HG02885 (cell line): ENCODE data around the gene NPIPA5.
"Not testable (repeated sequence)": the region's sequence is repeated elsewhere in the genome, so short reads cannot be mapped to it uniquely, and the experiment has no call there.

Experiments used
- ATAC-seq: cut with Tn5 transposase; IDR thresholded peaks from one replicate; pipeline ENCODE4 v1.9.1; 2021; ENCODE audit warnings: mild to moderate bottlenecking; ENCODE audit not compliant: unreplicated experiment, poor library complexity

The NPIPA5 gene

DNA sequence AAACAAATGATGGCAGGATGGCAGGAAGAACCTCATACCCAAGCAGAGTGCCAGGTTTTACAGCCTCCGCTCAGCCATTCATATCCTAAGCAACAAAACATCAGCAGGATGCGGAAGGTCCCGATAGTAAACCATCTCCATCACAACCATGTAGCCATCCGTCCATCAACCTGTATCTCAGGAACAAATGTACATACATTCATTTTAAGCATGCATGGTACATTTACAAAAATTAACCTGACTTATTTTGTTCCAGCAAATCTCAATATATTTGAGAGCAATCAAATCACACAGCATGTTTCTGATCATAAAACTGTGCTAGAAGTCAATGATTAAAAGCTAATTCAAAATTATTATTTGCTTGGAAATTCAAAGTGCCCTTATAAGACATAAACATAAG, at the start of gene NPIPA5:
Gene NPIPA5 (minus strand): TSS at position 101 of the 400 bp plus-strand sequence. CDS start 0 bp downstream, at position 101.
- ATAC-seq, result not testable (repeated sequence)

- no peak for ATAC-seq
Measured at GRCh38 chr16:15427648-15428239, 49.6 kb upstream of the NPIPA5 start.

- no peak for ATAC-seq
Measured at GRCh38 chr16:15426796-15427195, 48.7 kb upstream of the NPIPA5 start.

- ATAC-seq, result no peak
Measured at GRCh38 chr16:15425861-15426260, 47.8 kb upstream of the NPIPA5 start.

DNA sequence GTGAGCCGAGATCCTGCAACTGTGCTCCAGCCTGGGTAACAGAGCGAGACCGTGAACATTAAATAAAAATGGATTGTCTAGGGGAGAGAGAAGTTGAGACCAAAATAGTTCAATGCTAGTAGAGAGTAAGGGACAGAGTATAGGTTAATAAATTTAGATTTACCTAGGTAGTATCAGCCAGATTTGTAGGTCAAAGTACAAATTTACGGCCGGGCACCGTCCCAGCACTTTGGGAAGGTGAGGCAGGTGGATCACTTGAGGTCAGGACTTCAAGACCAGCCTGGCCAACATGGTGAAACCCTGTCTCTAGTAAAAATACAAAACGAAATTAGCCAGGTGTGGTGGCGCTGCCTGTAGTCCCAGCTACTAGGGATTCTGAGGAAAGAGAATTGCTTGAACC, 44.1 kb upstream of the NPIPA5 start:
- no peak for ATAC-seq

GRCh38 chr16:15421696-15422095, 43.6 kb upstream of the NPIPA5 start:
- not testable (repeated sequence) for ATAC-seq

DNA sequence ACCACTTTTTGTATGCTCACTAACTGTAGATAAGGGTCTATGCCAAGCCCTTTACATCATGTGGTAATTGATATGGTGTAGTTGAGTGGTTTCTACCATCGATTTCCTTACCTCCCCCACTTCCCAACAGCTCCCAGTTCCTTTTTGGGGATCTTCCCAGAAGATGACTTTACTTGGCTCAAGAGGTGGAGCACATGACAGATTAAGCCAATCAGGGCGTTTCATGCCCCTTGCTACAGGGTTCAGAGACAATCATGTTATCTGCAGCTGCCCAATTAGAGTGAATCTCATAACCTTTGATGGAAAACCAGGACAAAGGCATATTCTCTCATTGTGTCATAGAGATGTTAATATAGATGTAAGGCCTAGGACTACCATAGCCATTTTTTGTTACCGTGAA, 40.1 kb upstream of the NPIPA5 start:
- no peak for ATAC-seq

- no peak for ATAC-seq
Measured at GRCh38 chr16:15417197-15417596, 39.1 kb upstream of the NPIPA5 start.

DNA sequence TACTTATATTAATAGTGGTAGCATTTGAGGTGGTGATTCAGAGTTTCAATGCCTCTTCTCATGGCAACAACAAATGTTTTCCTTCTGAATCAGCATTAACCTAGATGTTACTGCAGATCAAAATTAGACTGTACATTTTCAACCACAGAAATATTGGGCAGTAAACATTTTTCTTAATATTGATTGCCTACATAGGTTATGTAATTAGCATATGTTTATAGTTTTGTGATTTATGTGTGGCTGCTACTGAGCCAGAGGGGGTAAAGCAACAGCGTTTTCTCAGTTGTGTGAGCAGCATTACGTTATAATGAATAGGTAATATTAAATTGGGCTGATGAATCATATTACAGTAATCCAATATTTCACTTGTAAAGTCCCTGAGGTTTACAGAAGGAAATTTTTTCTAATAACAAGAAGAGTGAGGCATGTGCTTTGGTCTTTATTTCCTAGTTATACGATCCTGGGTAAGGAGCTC, 37.5 kb upstream of the NPIPA5 start:
- ATAC-seq, result no peak

GRCh38 chr16:15409476-15409875, 31.4 kb upstream of the NPIPA5 start:
- not testable (repeated sequence) for ATAC-seq

DNA sequence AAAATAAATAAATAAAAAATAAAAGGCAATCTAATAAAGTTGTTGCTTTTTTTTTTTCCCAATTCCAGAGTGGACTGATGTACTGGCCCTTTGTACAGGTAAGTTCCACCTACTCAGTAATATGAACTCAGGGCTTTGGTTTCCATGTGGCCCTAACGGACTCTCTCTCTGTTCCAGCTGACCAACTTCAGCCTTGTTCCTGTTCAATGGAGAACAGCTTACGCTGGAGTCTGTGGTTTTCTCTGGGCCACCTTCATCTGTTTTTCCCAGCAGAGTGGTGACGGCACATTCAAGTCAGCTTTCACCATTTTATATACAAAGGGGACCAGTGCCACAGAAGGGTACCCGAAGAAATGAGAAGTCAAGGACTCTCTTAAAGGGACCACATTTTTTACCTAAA, 29.7 kb upstream of the NPIPA5 start:
- ATAC-seq, result not testable (repeated sequence)

DNA sequence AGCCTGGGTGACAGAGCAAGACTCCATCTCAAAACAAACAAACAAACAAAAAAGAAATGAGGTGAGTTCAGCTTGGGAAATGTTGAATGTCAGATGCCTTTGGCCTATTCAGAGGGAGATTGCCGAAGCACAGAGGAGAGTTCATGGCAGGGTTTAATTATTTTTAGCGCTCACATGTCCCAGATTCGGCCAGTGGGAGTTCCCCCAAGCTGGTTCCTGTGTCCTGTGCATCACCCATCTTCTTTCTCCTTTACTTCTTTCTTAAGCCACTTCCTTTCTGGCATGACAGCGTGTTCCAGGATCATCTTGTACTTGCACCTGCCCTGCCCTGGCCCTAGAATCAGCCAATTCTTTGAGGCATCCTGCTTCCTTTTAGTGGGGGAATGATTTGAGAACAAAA, 26.7 kb upstream of the NPIPA5 start:
- no peak for ATAC-seq

- ATAC-seq, result not testable (repeated sequence)
Measured at GRCh38 chr16:15404091-15404490, 26.0 kb upstream of the NPIPA5 start.

DNA sequence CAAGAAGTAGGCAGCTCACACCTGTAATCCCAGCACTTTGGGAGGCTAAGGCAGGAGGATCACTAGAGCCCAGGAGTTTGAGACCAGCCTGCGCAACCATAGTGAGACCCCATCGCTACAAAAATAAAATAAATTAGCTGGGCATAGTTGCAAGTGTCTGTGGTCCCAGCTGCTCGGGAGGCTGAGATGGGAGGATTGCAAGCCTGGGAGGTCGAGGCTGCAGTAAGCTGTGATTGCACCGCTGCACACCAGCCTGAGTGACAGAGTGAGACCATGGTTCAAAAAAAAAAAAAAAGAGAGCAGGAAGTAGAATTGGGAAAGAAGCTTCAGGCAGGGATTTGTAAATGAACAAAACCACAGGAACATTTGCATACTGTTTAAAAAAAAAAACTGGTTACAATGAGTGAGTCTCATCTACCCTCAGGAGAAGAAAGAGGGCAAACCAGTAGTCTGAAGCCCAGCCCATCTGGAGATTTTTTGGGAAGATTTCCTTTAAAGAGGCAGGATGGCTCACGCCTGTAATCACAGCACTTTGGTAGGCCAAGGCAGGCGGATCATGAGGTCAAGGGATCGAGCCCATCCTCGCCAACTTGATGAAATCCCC, 25.4 kb upstream of the NPIPA5 start:
- no peak for ATAC-seq

DNA sequence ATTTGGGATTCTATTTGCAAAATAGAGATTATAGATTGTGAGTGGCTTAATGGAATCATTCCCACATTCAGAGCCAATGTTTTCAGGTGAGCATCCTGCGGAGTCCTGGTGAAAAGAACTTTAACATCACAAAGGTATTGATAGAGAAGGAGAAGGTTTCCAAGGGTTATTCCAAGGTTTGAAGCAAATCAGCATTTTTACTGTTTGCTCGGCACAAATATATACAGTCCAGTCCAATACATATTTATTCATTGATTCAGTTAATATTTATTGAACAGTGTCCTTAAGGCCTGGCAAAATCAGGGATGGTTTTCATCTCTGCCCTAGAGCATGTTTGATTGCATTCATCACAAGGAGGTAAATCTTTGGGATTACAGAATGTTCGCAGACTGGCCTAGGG, 23.9 kb upstream of the NPIPA5 start:
- no peak for ATAC-seq

GRCh38 chr16:15400314-15400713, 22.2 kb upstream of the NPIPA5 start:
- not testable (repeated sequence) for ATAC-seq

GRCh38 chr16:15399317-15399716, 21.2 kb upstream of the NPIPA5 start:
- ATAC-seq, result no peak

- ATAC-seq, result no peak
Measured at GRCh38 chr16:15398618-15399316, 20.7 kb upstream of the NPIPA5 start.

GRCh38 chr16:15396948-15397594, 19.0 kb upstream of the NPIPA5 start:
- ATAC-seq, result no peak

- ATAC-seq, result not testable (repeated sequence)
Measured at GRCh38 chr16:15396509-15396829, 18.4 kb upstream of the NPIPA5 start.
